MM.1S (cell line): Measurements from ENCODE around the gene SPATA31A3.
"Not testable (repeated sequence)": the region's sequence is repeated elsewhere in the genome, so short reads cannot be mapped to it uniquely, and the experiment has no call there.

Experiments used
- DNase-seq: peaks from one replicate; pipeline ENCODE4 v3.0.0-alpha.2; 2015
- H2AFZ ChIP-seq: fragments of 300-600 bp; sonication (generic); 2 replicates; pipeline ENCODE4 v1.6.0; 2016; ENCODE audit warnings: antibody characterized with exemption, low read length
- H3F3A ChIP-seq: fragments of 300-600 bp; sonication (generic); 2 replicates; pipeline ENCODE4 v1.6.1; 2016; ENCODE audit warnings: mild to moderate bottlenecking, antibody characterized with exemption, low read length, moderate library complexity, mixed read lengths; ENCODE audit not compliant: insufficient read depth
- H3K27ac ChIP-seq: fragments of 300-600 bp; sonication (generic); 2 replicates; pipeline ENCODE4 v1.5.1; 2016; ENCODE audit warnings: mild to moderate bottlenecking, low read length
- H3K27me3 ChIP-seq: fragments of 300-600 bp; sonication (generic); replicated peaks from 2 replicates; pipeline ENCODE4 v1.6.0; 2016; ENCODE audit warnings: low read length; ENCODE audit not compliant: insufficient read depth
- H3K36me3 ChIP-seq: fragments of 300-600 bp; sonication (generic); replicated peaks from 2 replicates; pipeline ENCODE4 v1.6.1; 2016; ENCODE audit warnings: mild to moderate bottlenecking, low read length, mixed read lengths; ENCODE audit not compliant: insufficient read depth
- H3K4me1 ChIP-seq: fragments of 300-600 bp; sonication (generic); 2 replicates; pipeline ENCODE4 v1.6.1; 2016; ENCODE audit warnings: low read length, mixed read lengths
- H3K4me2 ChIP-seq: fragments of 300-600 bp; sonication (generic); 2 replicates; pipeline ENCODE4 v1.6.0; 2016; ENCODE audit warnings: low read depth, low read length
- H3K4me3 ChIP-seq: fragments of 300-600 bp; sonication (generic); 2 replicates; pipeline ENCODE4 v1.5.1; 2016; ENCODE audit warnings: low read length, mixed read lengths
- H3K79me2 ChIP-seq: fragments of 300-600 bp; sonication (generic); 2 replicates; pipeline ENCODE4 v1.6.1; 2016; ENCODE audit warnings: mixed run types, low read length, mixed read lengths
- H3K9ac ChIP-seq: fragments of 300-600 bp; sonication (generic); 2 replicates; pipeline ENCODE4 v1.6.1; 2016; ENCODE audit warnings: low read length, mixed read lengths
- H3K9me2 ChIP-seq: fragments of 300-600 bp; sonication (generic); replicated peaks from 2 replicates; pipeline ENCODE4 v1.6.1; 2016; ENCODE audit warnings: mild to moderate bottlenecking, low read length, mixed read lengths; ENCODE audit not compliant: insufficient read depth
- H3K9me3 ChIP-seq: fragments of 300-600 bp; sonication (generic); replicated peaks from 2 replicates; pipeline ENCODE4 v1.6.1; 2016; ENCODE audit warnings: mild to moderate bottlenecking, low read length, mixed read lengths; ENCODE audit not compliant: insufficient read depth
- H4K20me1 ChIP-seq: fragments of 300-600 bp; sonication (generic); 2 replicates; pipeline ENCODE4 v1.6.1; 2016; ENCODE audit warnings: mild to moderate bottlenecking, low read length, moderate library complexity, mixed read lengths; ENCODE audit not compliant: insufficient read depth

Gene SPATA31A3

GRCh38 chr9:66992450-66992849 is at the start of gene SPATA31A3:
Gene SPATA31A3 (minus strand): TSS chr9:66992550. CDS start chr9:66992521, 29 bp downstream.
- H3K27me3 ChIP-seq, H3F3A ChIP-seq, H3K79me2 ChIP-seq, H3K9me2 ChIP-seq, H3K27ac ChIP-seq, H2AFZ ChIP-seq, DNase-seq, H3K4me1 ChIP-seq, H3K4me2 ChIP-seq, H3K9ac ChIP-seq, H3K4me3 ChIP-seq, H3K9me3 ChIP-seq, H4K20me1 ChIP-seq, H3K36me3 ChIP-seq: not testable (repeated sequence)

DNA sequence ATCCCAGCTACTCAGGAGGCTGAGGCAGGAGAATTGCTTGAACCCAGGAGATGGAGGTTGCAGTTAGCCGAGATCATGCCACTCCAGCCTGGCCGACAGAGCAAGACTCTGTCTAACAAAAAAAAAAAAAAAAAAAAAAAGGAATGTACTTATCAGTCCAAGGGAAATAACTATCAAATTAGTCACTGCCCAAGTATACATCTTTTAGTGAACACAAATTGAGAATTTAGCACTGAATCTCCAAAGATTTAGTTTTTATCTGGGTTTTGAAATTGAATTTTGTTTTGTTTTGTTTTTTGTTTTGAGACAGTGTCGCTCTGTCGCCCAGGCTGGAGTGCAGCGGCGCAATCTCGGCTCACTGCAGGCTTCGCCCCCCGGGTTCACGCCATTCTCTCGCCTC is 39.8 kb downstream of the SPATA31A3 start:
- H3K27ac ChIP-seq, H3K4me2 ChIP-seq, H3K4me3 ChIP-seq, H2AFZ ChIP-seq, H3F3A ChIP-seq, H3K9me3 ChIP-seq, H3K9me2 ChIP-seq, H3K27me3 ChIP-seq, H3K36me3 ChIP-seq, H3K4me1 ChIP-seq, H4K20me1 ChIP-seq, H3K9ac ChIP-seq, DNase-seq, H3K79me2 ChIP-seq: not testable (repeated sequence)

DNA sequence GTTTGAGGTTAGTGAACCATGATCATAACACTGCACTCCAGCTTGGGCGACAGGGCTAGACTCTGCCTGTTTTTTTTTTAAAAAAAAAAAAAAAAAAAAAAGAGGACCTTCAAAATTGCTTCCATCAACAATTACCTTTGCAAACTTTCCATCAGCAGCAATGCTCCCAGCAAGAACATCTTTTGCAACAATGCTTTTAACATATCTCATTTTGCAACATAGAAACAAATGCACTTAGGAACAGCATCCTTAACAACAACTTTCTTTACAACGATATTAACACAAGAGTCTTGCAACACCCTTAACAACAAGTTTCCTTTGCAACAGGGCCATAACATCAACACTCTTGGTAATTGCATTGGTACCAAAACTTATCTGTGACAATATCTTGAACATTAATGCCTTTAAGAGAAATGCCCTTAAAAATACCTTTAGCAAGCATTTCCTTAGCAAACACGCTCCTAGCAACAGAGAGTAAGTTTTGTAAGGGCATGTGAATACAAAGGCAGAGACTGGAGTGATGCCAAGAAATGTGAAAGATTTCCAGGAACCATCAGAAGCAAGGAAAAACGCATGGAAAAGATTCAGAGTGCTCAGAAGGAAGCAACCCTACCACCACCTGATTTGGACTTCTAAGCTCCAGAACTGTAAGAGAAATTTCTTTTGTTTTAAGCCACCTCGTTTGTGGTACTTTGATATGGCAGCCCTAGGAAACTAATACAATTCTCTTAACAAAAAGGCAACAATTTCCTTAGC is 49.8 kb downstream of the SPATA31A3 start:
- not testable (repeated sequence) for H3K27ac ChIP-seq, H3K4me3 ChIP-seq, H2AFZ ChIP-seq, DNase-seq, H3F3A ChIP-seq, H3K9me2 ChIP-seq, H3K4me2 ChIP-seq, H3K27me3 ChIP-seq, H3K36me3 ChIP-seq, H3K4me1 ChIP-seq, H3K9ac ChIP-seq, H4K20me1 ChIP-seq, H3K79me2 ChIP-seq, H3K9me3 ChIP-seq

DNA sequence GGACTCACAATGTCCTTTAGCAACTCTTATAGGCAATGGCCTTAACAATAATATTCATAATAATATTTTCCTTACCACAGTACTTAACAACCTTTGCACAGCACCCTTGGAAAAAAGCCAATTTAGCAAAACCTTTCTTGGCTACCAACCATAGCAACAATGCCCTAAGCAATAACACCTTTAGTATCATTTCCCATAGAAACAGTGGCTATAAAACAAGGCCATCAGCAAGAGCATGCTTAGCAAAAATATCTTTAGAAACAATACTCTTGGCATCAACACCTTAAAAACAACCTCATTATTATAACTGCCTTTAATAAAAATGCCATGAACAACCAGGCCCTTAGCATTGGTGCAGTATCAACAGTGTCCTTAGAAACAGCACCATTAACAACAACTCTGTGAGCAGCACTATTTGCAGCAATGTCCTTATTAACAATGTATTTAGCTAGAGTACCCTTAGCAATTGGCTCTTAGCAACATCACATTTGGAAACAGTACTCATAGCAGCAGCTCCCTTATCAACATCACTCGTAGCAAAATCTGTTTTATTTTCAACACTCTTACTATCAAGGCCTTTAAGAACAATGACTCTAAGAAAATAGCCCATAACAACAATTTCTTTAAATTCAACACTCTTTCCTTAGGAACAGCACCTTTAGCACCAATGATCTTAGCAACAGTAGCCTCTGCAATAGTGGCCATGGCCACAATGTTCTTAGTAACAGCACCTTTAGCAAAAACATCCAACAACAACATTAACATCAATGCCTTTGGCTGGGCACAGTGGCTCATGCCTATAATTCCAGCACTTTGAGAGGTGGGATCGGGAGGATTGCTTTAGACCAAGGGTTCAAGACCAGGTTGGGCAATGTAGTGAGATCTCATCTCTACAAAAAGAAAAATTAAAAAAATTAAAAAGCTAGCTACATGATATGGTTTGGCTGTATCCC is 52.2 kb downstream of the SPATA31A3 start:
- not testable (repeated sequence) for DNase-seq, H3F3A ChIP-seq, H2AFZ ChIP-seq, H4K20me1 ChIP-seq, H3K27me3 ChIP-seq, H3K4me1 ChIP-seq, H3K36me3 ChIP-seq, H3K4me3 ChIP-seq, H3K27ac ChIP-seq, H3K9me2 ChIP-seq, H3K4me2 ChIP-seq, H3K9me3 ChIP-seq, H3K9ac ChIP-seq, H3K79me2 ChIP-seq

GRCh38 chr9:66938322-66938721 is 54.0 kb downstream of the SPATA31A3 start:
- H3K4me3 ChIP-seq, H3K36me3 ChIP-seq, H3K4me1 ChIP-seq, H3K9me2 ChIP-seq, H3K9ac ChIP-seq, DNase-seq, H3K27ac ChIP-seq, H3F3A ChIP-seq, H3K9me3 ChIP-seq, H3K4me2 ChIP-seq, H4K20me1 ChIP-seq, H3K27me3 ChIP-seq, H2AFZ ChIP-seq, H3K79me2 ChIP-seq: not testable (repeated sequence)

DNA sequence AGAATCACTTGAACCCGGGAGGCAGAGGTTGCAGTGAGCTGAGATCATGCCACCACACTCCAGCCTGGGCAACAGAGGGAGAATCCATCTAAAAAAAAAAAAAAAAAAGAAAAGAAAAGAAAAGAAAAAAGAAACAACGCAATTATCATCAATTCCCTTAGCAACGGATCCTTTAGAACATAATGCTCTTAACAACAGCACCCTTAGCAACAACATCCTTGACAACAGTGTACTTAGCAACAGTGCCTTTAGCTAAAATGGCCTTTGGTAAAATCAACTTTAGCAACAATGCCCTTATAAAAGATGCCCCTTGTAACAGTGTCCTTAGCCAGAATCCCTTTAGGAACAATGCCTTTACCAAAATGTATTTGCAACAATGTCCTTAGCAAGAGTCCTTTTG is 54.7 kb downstream of the SPATA31A3 start:
- not testable (repeated sequence) for H3K9ac ChIP-seq, H3K4me1 ChIP-seq, H4K20me1 ChIP-seq, H3K4me3 ChIP-seq, H3K27ac ChIP-seq, H3K27me3 ChIP-seq, H3K79me2 ChIP-seq, H3K4me2 ChIP-seq, H3K9me2 ChIP-seq, DNase-seq, H3K36me3 ChIP-seq, H3K9me3 ChIP-seq, H2AFZ ChIP-seq, H3F3A ChIP-seq
